Endometrial microvascular endothelial cells (primary cell): ENCODE data around the gene MAPK12. TPM values are rescaled to one million over a fixed set of nuclear protein-coding genes. Genes with fewer than 3 reads are reported as not detected.
"Not testable (repeated sequence)": the region's sequence is repeated elsewhere in the genome, so short reads cannot be mapped to it uniquely, and the experiment has no call there.

Source experiments
- in situ Hi-C: cut with HindIII; loops from 2 replicates; pipeline ENCODE4 v1.10.0; 2017; ENCODE audit warnings: low sequenced_read_pairs, low pct_unique_long_range_greater_than_20kb; ENCODE audit errors: inconsistent ontology term
- total RNA-seq: library from RNA; depleted of rRNA; stranded (reverse); fragments of >200 nt; gene quantifications from one replicate; pipeline ENCODE4 v1.2.3, GENCODE V29; 2015; ENCODE audit errors: inconsistent ontology term

MAPK12 gene
- total RNA-seq, 1 donor from 2014 or later = 50.4 TPM

- in situ Hi-C loops = no loop called here
These were observed 24.2 kb upstream of the MAPK12 start for GRCh38 chr22:50285568-50286229.

GRCh38 chr22:50284479-50284878, 23.0 kb upstream of the MAPK12 start:
- in situ Hi-C loops = no loop called here

GRCh38 chr22:50283821-50284220, 22.3 kb upstream of the MAPK12 start:
- in situ Hi-C loops = no loop called here

- in situ Hi-C loops = no loop called here
These were observed 21.1 kb upstream of the MAPK12 start for GRCh38 chr22:50282361-50283155.

- in situ Hi-C loops = no loop called here
These were observed 20.5 kb upstream of the MAPK12 start for GRCh38 chr22:50281957-50282356.

- in situ Hi-C loops = no loop called here
These were observed 19.9 kb upstream of the MAPK12 start for GRCh38 chr22:50281384-50281760.

GRCh38 chr22:50280708-50281383, 19.4 kb upstream of the MAPK12 start:
- in situ Hi-C loops = no loop called here

GRCh38 chr22:50280022-50280707, 18.7 kb upstream of the MAPK12 start:
- in situ Hi-C loops = no loop called here

GRCh38 chr22:50278956-50279619, 17.6 kb upstream of the MAPK12 start:
- in situ Hi-C loops = no loop called here

- in situ Hi-C loops = no loop called here
These were observed 17.0 kb upstream of the MAPK12 start for GRCh38 chr22:50278461-50278860.

GRCh38 chr22:50277761-50278160, 16.3 kb upstream of the MAPK12 start:
- in situ Hi-C loops = no loop called here

GRCh38 chr22:50276143-50276542, 14.7 kb upstream of the MAPK12 start:
- in situ Hi-C loops = no loop called here

- in situ Hi-C loops = no loop called here
These were observed 13.9 kb upstream of the MAPK12 start for GRCh38 chr22:50275181-50276055.

- in situ Hi-C loops = no loop called here
These were observed 13.3 kb upstream of the MAPK12 start for GRCh38 chr22:50274771-50275170.

- in situ Hi-C loops = no loop called here
These were observed 12.8 kb upstream of the MAPK12 start for GRCh38 chr22:50274311-50274710.

- in situ Hi-C loops = not testable (repeated sequence)
These were observed 12.3 kb upstream of the MAPK12 start for GRCh38 chr22:50273781-50274180.

GRCh38 chr22:50273352-50273751, 11.9 kb upstream of the MAPK12 start:
- in situ Hi-C loops = not testable (repeated sequence)
